ENCODE results near the gene SPC24. TPM values are rescaled to one million over a fixed set of nuclear protein-coding genes. Genes with fewer than 3 reads are reported as not detected.
A peak's percentile ranks its signal among the peaks of the same experiment; 100 is the strongest.

The SPC24 gene
- total RNA-seq = 10 to 100 TPM; 60.5 to 70.9 TPM

GRCh38 chr19:11155373-11156120, at the start of gene SPC24:
Gene SPC24, minus strand, starts transcription at chr19:11155782. Its CDS starts 6 bp downstream, at chr19:11155776.
- Mint-ChIP-seq H3K9me3 (peaks cover 3% of the 10 kb centered on the region), H3K27ac (peak within 1 kb of the TSS; percentile 84), H3K27me3 (no peaks in the 10 kb centered on the region), H3K36me3 (ENCODE audit: low read depth) (peaks cover 26% of the 10 kb centered on the region), H3K4me1 (ENCODE audit: low read depth) (peaks cover 5% of the 10 kb centered on the region), H3K4me3 (peak within 1 kb of the TSS; percentile 91)
- intact Hi-C loops (cut with micrococcal nuclease) = no loop called here
- ATAC-seq (peak; percentile 99), DNase-seq (peak; percentile 96)
- no peak for TF ChIP-seq CTCF (IDR thresholded peaks at IDR 0.05)
- POLR2A ChIA-PET = interaction anchor here (1.0 to 3.4 kb wide), 11 partner anchors 8 to 213 kb away, joined by 3 to 21 read pairs (median 4); no protein-coding TSS in a partner anchor
- CTCF ChIA-PET = interaction anchor here (2.4 kb wide), 1 partner anchor 29 kb away, joined by 7 read pairs; no protein-coding TSS in a partner anchor

GRCh38 chr19:11204943-11205349, 49.4 kb upstream of the SPC24 start:
- Mint-ChIP-seq H3K4me3 (no peak overlapping the region), H3K4me1 (ENCODE audit: low read depth) (no peaks in the 10 kb centered on the region), H3K27ac (no peak overlapping the region), H3K36me3 (ENCODE audit: low read depth) (no peaks in the 10 kb centered on the region), H3K27me3 (no peaks in the 10 kb centered on the region), H3K9me3 (no peaks in the 10 kb centered on the region)
- ChIA-PET CTCF (interaction anchor here (0.7 to 2.5 kb wide), 4 partner anchors 62 to 270 kb away, joined by 3 to 9 read pairs (median 4); no protein-coding TSS in a partner anchor), POLR2A (no interaction called here)
- ATAC-seq (no peak), DNase-seq (no peak)
- TF ChIP-seq CTCF (IDR thresholded peaks at IDR 0.05) = no peak
- intact Hi-C loops (cut with micrococcal nuclease) = loop anchor here (5.0 kb wide), 1 partner anchor 68 kb away; no protein-coding TSS in a partner anchor

- H3K36me3 Mint-ChIP-seq (ENCODE audit: low read depth) = no peaks in the 10 kb centered on the region
- H3K4me3 Mint-ChIP-seq = no peak overlapping the region
- DNase-seq = no peak
- intact Hi-C loops (cut with micrococcal nuclease) = loop anchor here (5.0 kb wide), 1 partner anchor 67 kb away; no protein-coding TSS in a partner anchor
- no peak for TF ChIP-seq CTCF (IDR thresholded peaks at IDR 0.05)
- ATAC-seq = no peak
- H3K27me3 Mint-ChIP-seq = no peaks in the 10 kb centered on the region
- no peaks in the 10 kb centered on the region for H3K4me1 Mint-ChIP-seq (ENCODE audit: low read depth)
- POLR2A ChIA-PET = interaction anchor here (1.0 kb wide), 1 partner anchor 65 kb away, joined by 4 read pairs; no protein-coding TSS in a partner anchor
- no peak overlapping the region for H3K27ac Mint-ChIP-seq
- H3K9me3 Mint-ChIP-seq = no peaks in the 10 kb centered on the region
- CTCF ChIA-PET = interaction anchor here (0.7 to 2.5 kb wide), 5 partner anchors 61 to 269 kb away, joined by 3 to 9 read pairs (median 4); no protein-coding TSS in a partner anchor
These were observed 48.6 kb upstream of the SPC24 start for GRCh38 chr19:11204076-11204602.

DNA sequence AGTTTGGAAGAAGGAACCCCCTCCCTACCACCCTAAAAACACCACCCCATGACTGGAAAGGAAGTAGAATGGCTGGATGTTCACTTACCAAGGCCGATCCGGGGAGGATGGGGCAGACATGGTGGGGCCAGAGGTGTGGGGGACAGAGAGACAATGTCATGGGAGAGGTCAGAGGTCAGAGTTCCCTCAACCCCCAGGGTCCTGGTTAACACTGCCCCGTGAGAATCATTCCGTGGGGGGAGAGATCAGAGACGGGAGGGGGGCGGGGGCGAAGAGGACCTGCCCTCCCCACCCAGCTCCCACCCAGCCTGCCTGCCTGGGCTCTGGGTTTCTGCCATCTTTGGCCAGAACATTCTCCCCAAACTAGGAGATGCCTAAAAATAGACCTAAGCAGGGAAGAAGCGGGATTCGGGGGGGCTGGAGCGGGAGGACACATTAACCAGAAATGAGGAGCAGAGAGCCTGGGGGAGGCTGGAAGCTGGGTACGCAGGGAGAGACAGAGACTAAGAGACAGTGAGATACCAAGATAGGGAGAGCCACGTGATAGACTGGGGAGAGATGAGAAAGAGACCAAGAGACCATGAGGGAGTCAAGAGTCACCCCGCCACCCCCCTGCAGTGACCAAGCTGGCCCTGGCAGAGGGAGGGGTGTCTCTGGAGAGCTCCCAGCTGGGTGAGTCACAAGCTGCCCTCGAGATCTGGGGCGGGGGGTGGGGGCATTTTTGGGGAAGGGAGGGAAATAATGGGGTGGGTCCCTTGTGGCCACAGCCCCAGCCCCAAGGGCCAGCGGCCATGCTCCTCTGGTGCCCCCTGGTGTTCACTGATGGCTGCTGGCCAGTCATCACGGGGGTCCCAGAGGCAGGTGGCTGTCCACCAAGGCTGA, 47.9 kb upstream of the SPC24 start:
- no peak overlapping the region for H3K27ac Mint-ChIP-seq
- DNase-seq = peak; percentile 48

More for the DNA sequence above, 47.9 kb upstream of the SPC24 start:
- Mint-ChIP-seq H3K36me3 (ENCODE audit: low read depth) (no peaks in the 10 kb centered on the region), H3K27me3 (no peaks in the 10 kb centered on the region), H3K4me3 (no peak overlapping the region), H3K9me3 (no peaks in the 10 kb centered on the region), H3K4me1 (ENCODE audit: low read depth) (no peaks in the 10 kb centered on the region)
- POLR2A ChIA-PET = interaction anchor here (1.0 kb wide), 1 partner anchor 64 kb away, joined by 4 read pairs; no protein-coding TSS in a partner anchor
- peak; percentile 82 for TF ChIP-seq CTCF (IDR thresholded peaks at IDR 0.05)
- intact Hi-C loops (cut with micrococcal nuclease) = loop anchor here (5.0 kb wide), 1 partner anchor 66 kb away; no protein-coding TSS in a partner anchor
- ATAC-seq = no peak
- CTCF ChIA-PET = interaction anchor here (0.8 to 2.5 kb wide), 4 partner anchors 18 to 167 kb away, joined by 3 to 9 read pairs (median 4); no protein-coding TSS in a partner anchor

Data from activated CD8-positive, alpha-beta T cell treated with anti-CD3 and anti-CD28 coated beads for 36 hours (primary cell).